ENCODE data around the gene C1QTNF6.
"Not testable (repeated sequence)": the region's sequence is repeated elsewhere in the genome, so short reads cannot be mapped to it uniquely, and the experiment has no call there.

The C1QTNF6 gene

GRCh38 chr22:37173709-37174108 is 14.3 kb downstream of the C1QTNF6 start:
- no peak for DNase-seq

- DNase-seq: no peak
These were observed 15.5 kb downstream of the C1QTNF6 start for GRCh38 chr22:37172266-37173245.

GRCh38 chr22:37171662-37172061 is 16.4 kb downstream of the C1QTNF6 start:
- no peak for DNase-seq

- not testable (repeated sequence) for DNase-seq
These were observed 17.2 kb downstream of the C1QTNF6 start for GRCh38 chr22:37170689-37171405.

- DNase-seq: no peak
These were observed 17.9 kb downstream of the C1QTNF6 start for GRCh38 chr22:37169947-37170688.

GRCh38 chr22:37169406-37169805 is 18.6 kb downstream of the C1QTNF6 start:
- DNase-seq: no peak

- DNase-seq: no peak
These were observed 19.9 kb downstream of the C1QTNF6 start for GRCh38 chr22:37167981-37168647.

GRCh38 chr22:37167176-37167980 is 20.7 kb downstream of the C1QTNF6 start:
- no peak for DNase-seq

- DNase-seq: peak; percentile 26 to 52
These were observed 21.4 kb downstream of the C1QTNF6 start for GRCh38 chr22:37166675-37167066.

GRCh38 chr22:37165940-37166674 is 21.9 kb downstream of the C1QTNF6 start:
- DNase-seq: no peak

GRCh38 chr22:37165066-37165465 is 23.0 kb downstream of the C1QTNF6 start:
- DNase-seq: no peak

GRCh38 chr22:37164505-37164887 is 23.6 kb downstream of the C1QTNF6 start:
- no peak for DNase-seq

- DNase-seq: no peak
These were observed 24.2 kb downstream of the C1QTNF6 start for GRCh38 chr22:37163575-37164504.

GRCh38 chr22:37163096-37163489 is 25.0 kb downstream of the C1QTNF6 start:
- no peak for DNase-seq

GRCh38 chr22:37162221-37163095 is 25.6 kb downstream of the C1QTNF6 start:
- DNase-seq: peak in 1 of 2 donors; percentile 6

- no peak for DNase-seq
These were observed 26.6 kb downstream of the C1QTNF6 start for GRCh38 chr22:37161443-37161842.

- no peak for DNase-seq
These were observed 28.0 kb downstream of the C1QTNF6 start for GRCh38 chr22:37160027-37160426.

- no peak for DNase-seq
These were observed 29.1 kb downstream of the C1QTNF6 start for GRCh38 chr22:37158963-37159290.
